Measurements from ENCODE around the gene TMEM50B. TPM values are rescaled to one million over a fixed set of nuclear protein-coding genes. Genes with fewer than 3 reads are reported as not detected.

TMEM50B gene
- polyA plus RNA-seq, 3 donors: 33.8 to 43.0 (median 38.2) TPM

- Histone ChIP-seq H3K9me3 (replicated peaks in 1 of 2; ENCODE audit: control insufficient read depth in 1 of 2, insufficient read depth in 1 of 2, low read length in 2 of 2) (no peaks in the 10 kb centered on the region), H3K36me3 (replicated peaks in 1 of 2; ENCODE audit: control insufficient read depth in 1 of 2, insufficient read depth in 2 of 2, low read length in 2 of 2) (peaks cover 76 to 85% of the 10 kb centered on the region in 2 donors), H2AFZ (ENCODE audit: insufficient read depth, low read depth, low read length, poor library complexity, severe bottlenecking) (no peak overlapping the region), H3K27me3 (ENCODE audit: control insufficient read depth in 2 of 2, insufficient read depth in 2 of 2, low read length in 2 of 2) (no peaks in the 10 kb centered on the region), H4K20me1 (ENCODE audit: insufficient read depth, low read length) (peaks cover 100% of the 10 kb centered on the region), H3K4me3 (replicated peaks in 1 of 3; ENCODE audit: low read depth in 2 of 3, low read length in 3 of 3) (no peak overlapping the region), H3K4me2 (replicated peaks; ENCODE audit: extremely low read depth, low read length, poor library complexity, severe bottlenecking) (peak overlapping the region; percentile 0), H3K4me1 (ENCODE audit: control insufficient read depth in 1 of 2, insufficient read depth in 2 of 2, low read length in 2 of 2) (peaks cover 42 to 50% of the 10 kb centered on the region in 2 donors), H3K79me2 (ENCODE audit: insufficient read depth, low read length) (peaks cover 51% of the 10 kb centered on the region), H3K27ac (ENCODE audit: low read depth in 1 of 2, low read length in 2 of 2) (peak overlapping the region; percentile 74 to 78), H3K9ac (ENCODE audit: insufficient read depth, low read length, poor library complexity, severe bottlenecking) (no peak overlapping the region)
- TF ChIP-seq CTCF (IDR thresholded peaks at IDR 0.05): no peak
- intact Hi-C loops (cut with micrococcal nuclease): loop anchor here in 1 of 2 donors (5.0 kb wide), 1 partner anchor 73 kb away; no protein-coding TSS in a partner anchor
- peak overlapping the region; percentile 89 to 97 (median 95) for H3K27ac Mint-ChIP-seq
- H3K9me3 Mint-ChIP-seq: peaks cover 0 to 2% (median 0%) of the 10 kb centered on the region in 7 donors
- peaks cover 62 to 87% of the 10 kb centered on the region in 2 donors for H3K36me3 Mint-ChIP-seq
- DNase-seq: peak; percentile 84 to 96 (median 93)
- WGBS (ENCODE audit: insufficient coverage): 42% methylated on average over 2 of the region's 5 CpGs
- H3K27me3 Mint-ChIP-seq (ENCODE audit: low read depth in 3 of 3): peaks cover 0 to 2% (median 2%) of the 10 kb centered on the region in 3 donors
- H3K4me1 Mint-ChIP-seq: peaks cover 45% of the 10 kb centered on the region
- no peak overlapping the region for H3K4me3 Mint-ChIP-seq
Observed at GRCh38 chr21:33434770-33435360, 44.9 kb downstream of the TMEM50B start.

- Mint-ChIP-seq H3K27me3 (ENCODE audit: low read depth in 3 of 3) (peaks cover 0 to 2% (median 2%) of the 10 kb centered on the region in 3 donors), H3K4me1 (peaks cover 43% of the 10 kb centered on the region), H3K27ac (peak overlapping the region; percentile 89 to 97 (median 95)), H3K9me3 (peaks cover 0 to 2% (median 0%) of the 10 kb centered on the region in 7 donors), H3K4me3 (peak overlapping the region; percentile 42 to 57), H3K36me3 (peaks cover 72 to 97% of the 10 kb centered on the region in 2 donors)
- Histone ChIP-seq H3K9me3 (replicated peaks in 1 of 2; ENCODE audit: control insufficient read depth in 1 of 2, insufficient read depth in 1 of 2, low read length in 2 of 2) (no peaks in the 10 kb centered on the region), H2AFZ (ENCODE audit: insufficient read depth, low read depth, low read length, poor library complexity, severe bottlenecking) (no peak overlapping the region), H4K20me1 (ENCODE audit: insufficient read depth, low read length) (peaks cover 100% of the 10 kb centered on the region), H3K36me3 (replicated peaks in 1 of 2; ENCODE audit: control insufficient read depth in 1 of 2, insufficient read depth in 2 of 2, low read length in 2 of 2) (peaks cover 89 to 98% of the 10 kb centered on the region in 2 donors), H3K4me3 (replicated peaks in 1 of 3; ENCODE audit: low read depth in 2 of 3, low read length in 3 of 3) (peak overlapping the region in 1 of 3 experiments; percentile 22), H3K27me3 (ENCODE audit: control insufficient read depth in 2 of 2, insufficient read depth in 2 of 2, low read length in 2 of 2) (no peaks in the 10 kb centered on the region), H3K4me2 (replicated peaks; ENCODE audit: extremely low read depth, low read length, poor library complexity, severe bottlenecking) (peak overlapping the region; percentile 0), H3K9ac (ENCODE audit: insufficient read depth, low read length, poor library complexity, severe bottlenecking) (no peak overlapping the region), H3K4me1 (ENCODE audit: control insufficient read depth in 1 of 2, insufficient read depth in 2 of 2, low read length in 2 of 2) (peaks cover 42 to 50% of the 10 kb centered on the region in 2 donors), H3K27ac (ENCODE audit: low read depth in 1 of 2, low read length in 2 of 2) (peak overlapping the region; percentile 74 to 76), H3K79me2 (ENCODE audit: insufficient read depth, low read length) (peaks cover 64% of the 10 kb centered on the region)
- TF ChIP-seq CTCF (IDR thresholded peaks at IDR 0.05): no peak
- 52% methylated on average over 6 of the region's 8 CpGs for WGBS (ENCODE audit: insufficient coverage)
- peak; percentile 68 to 87 (median 81) for DNase-seq
- intact Hi-C loops (cut with micrococcal nuclease): loop anchor here in 1 of 2 donors (5.0 kb wide), 1 partner anchor 71 kb away; no protein-coding TSS in a partner anchor
Observed at GRCh38 chr21:33433425-33434114, 46.2 kb downstream of the TMEM50B start.
